Transverse colon (tissue), 4 donors: ENCODE data around the gene SEC14L2. TPM values are rescaled to one million over a fixed set of nuclear protein-coding genes. Genes with fewer than 3 reads are reported as not detected.

ENCODE experiments used
- DNase-seq: peaks from one replicate; pipeline ENCODE4 v3.0.0-alpha.2; 2019
- H3K27ac ChIP-seq, 4 donors: fragments of 200-600 bp; sonication (generic); 2 replicates each; pipeline ENCODE4 v1.5.1; 2016 to 2018; ENCODE audit warnings: inconsistent platforms in 4 of 4
- H3K27me3 ChIP-seq: fragments of 200-600 bp; sonication (generic); 2 replicates; pipeline ENCODE4 v1.5.1; 2017; ENCODE audit warnings: inconsistent platforms
- H3K36me3 ChIP-seq, 4 donors: fragments of 200-600 bp; sonication (generic); 2 replicates each; pipeline ENCODE4 v1.5.1; 2017 to 2019; ENCODE audit warnings: inconsistent platforms in 4 of 4
- H3K4me1 ChIP-seq, 4 donors: fragments of 200-600 bp; sonication (generic); 2 replicates each; pipeline ENCODE4 v1.5.1; 2017 to 2020; ENCODE audit warnings: inconsistent platforms in 4 of 4
- H3K4me3 ChIP-seq, 4 donors: fragments of 200-600 bp; sonication (generic); 1 replicate in 1 of 4; 2 replicates in 3 of 4; pipeline versions ENCODE4 v1.5.1 to v1.6.1; 2017 to 2019; ENCODE audit warnings: inconsistent platforms in 4 of 4
- H3K9me3 ChIP-seq, 2 donors: fragments of 200-600 bp; sonication (generic); 2 replicates each; pipeline ENCODE4 v1.5.1; 2017 to 2019; ENCODE audit warnings: inconsistent platforms in 2 of 2
- EP300 ChIP-seq: sonication (generic); formaldehyde crosslinking; IDR thresholded peaks from one replicate; pipeline ENCODE4 v1.6.1; 2017; ENCODE audit warnings: antibody characterized with exemption, low read depth
- POLR2A ChIP-seq: fragments of 450-650 bp; IDR thresholded peaks from one replicate; pipeline ENCODE4 v1.6.1; 2016; ENCODE audit warnings: antibody characterized with exemption, mild to moderate bottlenecking, moderate library complexity
- POLR2AphosphoS5 ChIP-seq, 3 donors: sonication (generic); formaldehyde crosslinking; IDR thresholded peaks; one replicate each; pipeline ENCODE4 v1.6.1; 2016; ENCODE audit warnings: antibody characterized with exemption in 3 of 3
- WGBS, 2 donors: methylation state at CpG; one replicate each; pipeline ENCODE4 v1.1.5; 2018; ENCODE audit warnings: low coverage in 1 of 2; 5-methylcytosine and 5-hydroxymethylcytosine counted together
- in situ Hi-C, 4 donors: fragments of 200-750 bp; cut with MboI; loops; one replicate each; pipeline versions ENCODE4 v1.15.0 to v1.15.1; 2017; ENCODE audit warnings: low sequenced_read_pairs in 3 of 4, low pct_ligation_motif_present in 1 of 4, low pct_unique_long_range_greater_than_20kb in 1 of 4
- intact Hi-C: fragments of 100-400 bp; cut with DNase I; formaldehyde crosslinking; loops from one replicate; pipeline ENCODE4 v1.15.1; 2023; ENCODE audit warnings: low total_unique reads
- total RNA-seq, 4 donors: library from RNA; depleted of rRNA; stranded (reverse); fragments of >200 nt; gene quantifications; one replicate each; pipeline ENCODE4 v1.1.0, GENCODE V29; 2016
- TF ChIP-seq, protein P1 (sequence below), 5 experiments: fragments of 200-600 bp in 3 of 5; fragments of 450-650 bp in 2 of 5; sonication (generic) in 3 of 5; IDR thresholded peaks; 1 replicate in 2 of 5; 2 replicates in 3 of 5; pipeline ENCODE4 v1.5.1; 2016 to 2017; ENCODE audit warnings: antibody characterized with exemption in 5 of 5, inconsistent platforms in 3 of 5, mild to moderate bottlenecking in 2 of 5, moderate library complexity in 1 of 5

Gene SEC14L2
- total RNA-seq, 4 donors from 2014 or later, result 2.2 to 5.5 (median 4.5) TPM; not detected in 1

- in situ Hi-C loops (no loop called here), intact Hi-C loops (no loop called here)
- Histone ChIP-seq H3K27ac (no peak overlapping the region), H3K4me3 (no peak overlapping the region), H3K36me3 (no peaks in the 10 kb centered on the region), H3K9me3 (no peaks in the 10 kb centered on the region), H3K4me1 (no peaks in the 10 kb centered on the region), H3K27me3 (peaks cover 9% of the 10 kb centered on the region)
- TF ChIP-seq POLR2AphosphoS5 (IDR thresholded peaks at IDR 0.05), result no peak
- TF ChIP-seq POLR2A, result no peak
- TF ChIP-seq, protein P1, sequence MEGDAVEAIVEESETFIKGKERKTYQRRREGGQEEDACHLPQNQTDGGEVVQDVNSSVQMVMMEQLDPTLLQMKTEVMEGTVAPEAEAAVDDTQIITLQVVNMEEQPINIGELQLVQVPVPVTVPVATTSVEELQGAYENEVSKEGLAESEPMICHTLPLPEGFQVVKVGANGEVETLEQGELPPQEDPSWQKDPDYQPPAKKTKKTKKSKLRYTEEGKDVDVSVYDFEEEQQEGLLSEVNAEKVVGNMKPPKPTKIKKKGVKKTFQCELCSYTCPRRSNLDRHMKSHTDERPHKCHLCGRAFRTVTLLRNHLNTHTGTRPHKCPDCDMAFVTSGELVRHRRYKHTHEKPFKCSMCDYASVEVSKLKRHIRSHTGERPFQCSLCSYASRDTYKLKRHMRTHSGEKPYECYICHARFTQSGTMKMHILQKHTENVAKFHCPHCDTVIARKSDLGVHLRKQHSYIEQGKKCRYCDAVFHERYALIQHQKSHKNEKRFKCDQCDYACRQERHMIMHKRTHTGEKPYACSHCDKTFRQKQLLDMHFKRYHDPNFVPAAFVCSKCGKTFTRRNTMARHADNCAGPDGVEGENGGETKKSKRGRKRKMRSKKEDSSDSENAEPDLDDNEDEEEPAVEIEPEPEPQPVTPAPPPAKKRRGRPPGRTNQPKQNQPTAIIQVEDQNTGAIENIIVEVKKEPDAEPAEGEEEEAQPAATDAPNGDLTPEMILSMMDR (IDR thresholded peaks at IDR 0.05), result no peak
- no peak for TF ChIP-seq EP300
- WGBS, 2 donors, result 59 to 75% methylated on average over 1 to 6 of the region's 6 CpGs
- no peak for DNase-seq
Observed at GRCh38 chr22:30453731-30454510, 57.1 kb downstream of the SEC14L2 start.

- DNase-seq, result no peak
- in situ Hi-C loops, result no loop called here
- intact Hi-C loops, result no loop called here
- Histone ChIP-seq H3K9me3 (no peaks in the 10 kb centered on the region), H3K36me3 (no peaks in the 10 kb centered on the region), H3K27ac (no peak overlapping the region), H3K4me1 (no peaks in the 10 kb centered on the region), H3K4me3 (no peak overlapping the region), H3K27me3 (peaks cover 9% of the 10 kb centered on the region)
- WGBS, 2 donors, result 94% methylated on average over 8 of the region's 8 CpGs; no CpG with 5 or more reads in 1 of the 2 donors
- TF ChIP-seq EP300 (no peak), POLR2AphosphoS5 (IDR thresholded peaks at IDR 0.05) (no peak), POLR2A (no peak)
- TF ChIP-seq, protein P1 (IDR thresholded peaks at IDR 0.05), result no peak
Observed at GRCh38 chr22:30455075-30455840, 58.4 kb downstream of the SEC14L2 start.

- intact Hi-C loops, result no loop called here
- no peaks in the 10 kb centered on the region for H3K4me1 ChIP-seq
- no peak overlapping the region for H3K4me3 ChIP-seq
- H3K9me3 ChIP-seq, result no peaks in the 10 kb centered on the region
- TF ChIP-seq, protein P1 (IDR thresholded peaks at IDR 0.05), result no peak
- TF ChIP-seq POLR2A (no peak), POLR2AphosphoS5 (IDR thresholded peaks at IDR 0.05) (no peak), EP300 (no peak)
- no peaks in the 10 kb centered on the region for H3K36me3 ChIP-seq
- DNase-seq, result no peak
- no peaks in the 10 kb centered on the region for H3K27me3 ChIP-seq
- WGBS, 2 donors, result 68% methylated on average over 8 of the region's 8 CpGs; no CpG with 5 or more reads in 1 of the 2 donors
- no peak overlapping the region for H3K27ac ChIP-seq
- in situ Hi-C loops, result no loop called here
Observed at GRCh38 chr22:30457981-30458380, 61.2 kb downstream of the SEC14L2 start.
